HCT116 (cell line): ENCODE data around the gene SLC35G6. TPM values are rescaled to one million over a fixed set of nuclear protein-coding genes. Genes with fewer than 3 reads are reported as not detected.

Experiments used
- ATAC-seq: fragments of 200-7000 bp; cut with Tn5 transposase; 2 replicates; pipeline ENCODE4 v1.9.1; 2020; ENCODE audit warnings: mild to moderate bottlenecking, moderate library complexity
- BruUV-seq: library from RNA; stranded (reverse); fragments of 400-500 nt; replicated peaks from 2 replicates; lab custom pipeline; 2021; lab: Mats Ljungman, UMichigan
- CTCF ChIA-PET: fragments of 300-600 bp; sonication (Branson Sonifier 250); formaldehyde crosslinking; loops from one replicate; lab custom pipeline; 2021; ENCODE audit warnings: antibody characterized with exemption; lab: Charles Lee
- POLR2A ChIA-PET: fragments of 300-600, 350-600 bp; sonication (Branson Sonifier 250); formaldehyde crosslinking; loops from one replicate; lab custom pipeline; 2021; ENCODE audit warnings: antibody characterized with exemption; lab: Charles Lee
- RAD21 ChIA-PET, 2 experiments: fragments of 300-600 bp; sonication (Branson Sonifier 250); formaldehyde crosslinking; loops; one replicate each; lab custom pipeline; 2023; ENCODE audit warnings: low total read pairs in 2 of 2; ENCODE audit not compliant: uncharacterized antibody in 2 of 2, unreplicated experiment in 2 of 2, low non-redundant PET in 1 of 2; lab: Charles Lee
- DNase-seq: peaks from one replicate; pipeline ENCODE4 v3.0.0-alpha.2; 2010; ENCODE audit warnings: low read depth, low spot score
- H2AFZ ChIP-seq: fragments of 200-600 bp; shearing (Covaris generic), sonication (generic); 2 replicates; pipeline ENCODE4 v1.6.1; 2017; ENCODE audit warnings: low read depth, mixed run types, mixed read lengths, antibody characterized with exemption, low read length; ENCODE audit not compliant: poor library complexity, severe bottlenecking
- H3K27ac ChIP-seq: 2 replicates; pipeline ENCODE4 v1.5.1; 2012; ENCODE audit warnings: low read depth, low read length
- H3K27me3 ChIP-seq: fragments of 200-600 bp; sonication (generic); 2 replicates; pipeline ENCODE4 v1.6.1; 2016; ENCODE audit warnings: mixed run types, low read length, mixed read lengths; ENCODE audit not compliant: insufficient read depth
- H3K36me3 ChIP-seq, 2 experiments: fragments of 200-500 bp in 1 of 2; fragments of 200-600 bp in 1 of 2; sonication (Bioruptor generic) in 1 of 2; sonication (generic) in 1 of 2; 2 replicates each; pipeline versions ENCODE4 v1.5.1 to v1.6.1; 2014 to 2016; ENCODE audit warnings: low read length in 2 of 2, inconsistent platforms in 1 of 2, mixed read lengths in 1 of 2, mixed run types in 1 of 2; ENCODE audit not compliant: insufficient read depth in 2 of 2, control insufficient read depth in 1 of 2
- H3K4me1 ChIP-seq, 2 experiments: fragments of 200-600 bp in 1 of 2; sonication (generic) in 1 of 2; 2 replicates each; pipeline versions ENCODE4 v1.5.1 to v1.6.1; 2012 to 2017; ENCODE audit warnings: low read length in 2 of 2, inconsistent platforms in 1 of 2, mild to moderate bottlenecking in 1 of 2, mixed read lengths in 1 of 2, mixed run types in 1 of 2, moderate library complexity in 1 of 2; ENCODE audit not compliant: insufficient read depth in 2 of 2, control insufficient read depth in 1 of 2
- H3K4me2 ChIP-seq: fragments of 200-600 bp; sonication (generic); 2 replicates; pipeline ENCODE4 v1.6.1; 2017; ENCODE audit warnings: mixed run types, low read length, mixed read lengths
- H3K4me3 ChIP-seq, 2 experiments: fragments of 200-600 bp in 1 of 2; sonication (generic) in 1 of 2; replicated peaks in 1 of 2; 2 replicates each; pipeline ENCODE4 v1.5.1; 2011 to 2016; ENCODE audit warnings: low read length in 2 of 2, control low read depth in 1 of 2, low read depth in 1 of 2, mild to moderate bottlenecking in 1 of 2, mixed read lengths in 1 of 2, mixed run types in 1 of 2
- H3K79me2 ChIP-seq: fragments of 200-600 bp; sonication (generic); 2 replicates; pipeline ENCODE4 v1.6.1; 2017; ENCODE audit warnings: mild to moderate bottlenecking, mixed run types, low read length, moderate library complexity, mixed read lengths; ENCODE audit not compliant: insufficient read depth
- H3K9ac ChIP-seq: fragments of 200-600 bp; sonication (generic); 2 replicates; pipeline ENCODE4 v1.6.1; 2016; ENCODE audit warnings: low read length, mixed read lengths
- H3K9me2 ChIP-seq: fragments of 200-600 bp; sonication (generic), shearing (Covaris generic); 2 replicates; pipeline ENCODE4 v1.6.1; 2017; ENCODE audit warnings: mixed run types, mild to moderate bottlenecking, moderate library complexity; ENCODE audit not compliant: insufficient read depth
- H3K9me3 ChIP-seq, 2 experiments: fragments of 200-500 bp in 1 of 2; fragments of 200-600 bp in 1 of 2; sonication (Bioruptor generic) in 1 of 2; sonication (generic) in 1 of 2; 2 replicates each; pipeline ENCODE4 v1.6.1; 2014 to 2017; ENCODE audit warnings: low read length in 2 of 2, mixed read lengths in 2 of 2, inconsistent platforms in 1 of 2, low read depth in 1 of 2, mild to moderate bottlenecking in 1 of 2, mixed run types in 1 of 2, moderate library complexity in 1 of 2; ENCODE audit not compliant: control insufficient read depth in 1 of 2, insufficient read depth in 1 of 2
- H4K20me1 ChIP-seq: fragments of 200-600 bp; sonication (generic), shearing (Covaris generic); 2 replicates; pipeline ENCODE4 v1.6.1; 2017; ENCODE audit warnings: mixed run types, mild to moderate bottlenecking, moderate library complexity; ENCODE audit not compliant: insufficient read depth
- CBX3 ChIP-seq: IDR thresholded peaks from 2 replicates; pipeline ENCODE4 v1.6.1; 2012; ENCODE audit warnings: low read depth
- ELF1 ChIP-seq: IDR thresholded peaks from 2 replicates; pipeline ENCODE4 v1.6.1; 2012; ENCODE audit warnings: low read depth, borderline replicate concordance
- EZH2 ChIP-seq: fragments of 200-600 bp; sonication (generic); IDR thresholded peaks from 2 replicates; pipeline ENCODE4 v1.6.1; 2017; ENCODE audit warnings: antibody characterized with exemption, mixed run types
- JUND ChIP-seq: IDR thresholded peaks from 2 replicates; pipeline ENCODE4 v1.6.1; 2012
- POLR2AphosphoS5 ChIP-seq: IDR thresholded peaks from 2 replicates; pipeline ENCODE4 v1.6.1; 2011; ENCODE audit warnings: mild to moderate bottlenecking, low read depth, low read length, moderate library complexity
- RAD21 ChIP-seq: IDR thresholded peaks from 2 replicates; pipeline ENCODE4 v1.6.1; 2012; ENCODE audit warnings: low read depth, mild to moderate bottlenecking
- SP1 ChIP-seq: IDR thresholded peaks from 2 replicates; pipeline ENCODE4 v1.6.1; 2012; ENCODE audit warnings: low read depth
- ZNF274 ChIP-seq: fragments of 200-500 bp; sonication (Bioruptor generic); IDR thresholded peaks from 2 replicates; pipeline ENCODE4 v1.6.1; 2014; ENCODE audit warnings: mild to moderate bottlenecking, low read depth, low read length, inconsistent platforms
- intact Hi-C: fragments of 100-400 bp; cut with micrococcal nuclease; formaldehyde crosslinking; loops from 2 replicates; pipeline ENCODE4 v1.10.0; 2022
- total RNA-seq: library from RNA; stranded (reverse); gene quantifications from one replicate; pipeline ENCODE4 v1.2.1, GENCODE V29; 2021; ENCODE audit not compliant: unreplicated experiment
- TF ChIP-seq, protein P1 (sequence below): IDR thresholded peaks from 2 replicates; pipeline ENCODE4 v1.6.1; 2012
- TF ChIP-seq, protein P2 (sequence below): IDR thresholded peaks from 2 replicates; pipeline ENCODE4 v1.6.1; 2012
- TF ChIP-seq, protein P3 (sequence below): IDR thresholded peaks from 2 replicates; pipeline ENCODE4 v1.6.1; 2011; ENCODE audit warnings: mild to moderate bottlenecking, low read length, moderate library complexity; ENCODE audit not compliant: insufficient replicate concordance; ENCODE audit errors: extremely low read depth
- TF ChIP-seq, protein P4 (sequence below), 3 experiments: fragments of 200-600 bp in 1 of 3; sonication (generic) in 1 of 3; IDR thresholded peaks in 2 of 3; conservative IDR thresholded peaks in 1 of 3; 2 replicates each; pipeline ENCODE4 v1.5.1; 2012 to 2017; ENCODE audit warnings: low read depth in 2 of 3, low read length in 2 of 3, antibody characterized with exemption in 1 of 3, borderline replicate concordance in 1 of 3, control low read depth in 1 of 3, mild to moderate bottlenecking in 1 of 3, mixed read lengths in 1 of 3, mixed run types in 1 of 3, moderate library complexity in 1 of 3; ENCODE audit not compliant: insufficient read depth in 1 of 3

Gene SLC35G6
- total RNA-seq, 1 experiment from 2014 or later: not detected

DNA sequence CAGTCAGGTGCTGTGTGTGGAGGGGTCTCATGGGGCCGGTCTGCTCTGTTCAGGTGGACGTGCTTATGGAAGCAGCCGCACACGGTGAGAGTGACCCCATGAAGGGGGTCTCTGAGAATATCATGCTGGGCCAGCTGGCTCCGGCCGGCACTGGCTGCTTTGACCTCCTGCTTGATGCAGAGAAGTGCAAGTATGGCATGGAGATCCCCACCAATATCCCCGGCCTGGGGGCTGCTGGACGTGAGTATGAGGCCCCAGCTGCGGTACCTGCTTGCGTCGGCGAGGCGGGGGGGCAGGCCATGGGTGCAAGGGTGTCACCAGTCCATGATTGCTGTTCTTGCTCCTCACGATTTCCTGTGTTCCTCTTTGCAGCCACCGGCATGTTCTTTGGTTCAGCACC is 30.9 kb downstream of the SLC35G6 start (continued):
- TF ChIP-seq RAD21 (no peak), SP1 (no peak), POLR2AphosphoS5 (no peak), ELF1 (no peak), JUND (no peak), ZNF274 (no peak)
- TF ChIP-seq, protein P1, sequence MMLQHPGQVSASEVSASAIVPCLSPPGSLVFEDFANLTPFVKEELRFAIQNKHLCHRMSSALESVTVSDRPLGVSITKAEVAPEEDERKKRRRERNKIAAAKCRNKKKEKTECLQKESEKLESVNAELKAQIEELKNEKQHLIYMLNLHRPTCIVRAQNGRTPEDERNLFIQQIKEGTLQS: no peak

DNA sequence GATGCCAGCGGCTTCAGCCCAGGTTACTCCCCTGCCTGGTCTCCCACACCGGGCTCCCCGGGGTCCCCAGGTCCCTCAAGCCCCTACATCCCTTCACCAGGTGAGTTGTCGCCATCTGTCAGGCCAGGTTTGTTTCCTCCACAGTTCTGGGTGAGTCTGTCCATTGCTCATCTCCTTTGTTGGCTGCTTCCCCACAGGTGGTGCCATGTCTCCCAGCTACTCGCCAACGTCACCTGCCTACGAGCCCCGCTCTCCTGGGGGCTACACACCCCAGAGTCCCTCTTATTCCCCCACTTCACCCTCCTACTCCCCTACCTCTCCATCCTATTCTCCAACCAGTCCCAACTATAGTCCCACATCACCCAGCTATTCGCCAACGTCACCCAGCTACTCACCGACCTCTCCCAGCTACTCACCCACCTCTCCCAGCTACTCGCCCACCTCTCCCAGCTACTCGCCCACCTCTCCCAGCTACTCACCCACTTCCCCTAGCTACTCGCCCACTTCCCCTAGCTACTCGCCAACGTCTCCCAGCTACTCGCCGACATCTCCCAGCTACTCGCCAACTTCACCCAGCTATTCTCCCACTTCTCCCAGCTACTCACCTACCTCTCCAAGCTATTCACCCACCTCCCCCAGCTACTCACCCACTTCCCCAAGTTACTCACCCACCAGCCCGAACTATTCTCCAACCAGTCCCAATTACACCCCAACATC is 31.7 kb downstream of the SLC35G6 start:
- TF ChIP-seq JUND (no peak), SP1 (no peak), EZH2 (no peak), CBX3 (no peak), RAD21 (no peak), ZNF274 (no peak)
- TF ChIP-seq, protein P2, sequence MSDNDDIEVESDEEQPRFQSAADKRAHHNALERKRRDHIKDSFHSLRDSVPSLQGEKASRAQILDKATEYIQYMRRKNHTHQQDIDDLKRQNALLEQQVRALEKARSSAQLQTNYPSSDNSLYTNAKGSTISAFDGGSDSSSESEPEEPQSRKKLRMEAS: no peak
- TF ChIP-seq, protein P3, sequence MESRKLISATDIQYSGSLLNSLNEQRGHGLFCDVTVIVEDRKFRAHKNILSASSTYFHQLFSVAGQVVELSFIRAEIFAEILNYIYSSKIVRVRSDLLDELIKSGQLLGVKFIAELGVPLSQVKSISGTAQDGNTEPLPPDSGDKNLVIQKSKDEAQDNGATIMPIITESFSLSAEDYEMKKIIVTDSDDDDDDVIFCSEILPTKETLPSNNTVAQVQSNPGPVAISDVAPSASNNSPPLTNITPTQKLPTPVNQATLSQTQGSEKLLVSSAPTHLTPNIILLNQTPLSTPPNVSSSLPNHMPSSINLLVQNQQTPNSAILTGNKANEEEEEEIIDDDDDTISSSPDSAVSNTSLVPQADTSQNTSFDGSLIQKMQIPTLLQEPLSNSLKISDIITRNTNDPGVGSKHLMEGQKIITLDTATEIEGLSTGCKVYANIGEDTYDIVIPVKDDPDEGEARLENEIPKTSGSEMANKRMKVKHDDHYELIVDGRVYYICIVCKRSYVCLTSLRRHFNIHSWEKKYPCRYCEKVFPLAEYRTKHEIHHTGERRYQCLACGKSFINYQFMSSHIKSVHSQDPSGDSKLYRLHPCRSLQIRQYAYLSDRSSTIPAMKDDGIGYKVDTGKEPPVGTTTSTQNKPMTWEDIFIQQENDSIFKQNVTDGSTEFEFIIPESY: no peak
- TF ChIP-seq, protein P1: no peak
- TF ChIP-seq, protein P4, sequence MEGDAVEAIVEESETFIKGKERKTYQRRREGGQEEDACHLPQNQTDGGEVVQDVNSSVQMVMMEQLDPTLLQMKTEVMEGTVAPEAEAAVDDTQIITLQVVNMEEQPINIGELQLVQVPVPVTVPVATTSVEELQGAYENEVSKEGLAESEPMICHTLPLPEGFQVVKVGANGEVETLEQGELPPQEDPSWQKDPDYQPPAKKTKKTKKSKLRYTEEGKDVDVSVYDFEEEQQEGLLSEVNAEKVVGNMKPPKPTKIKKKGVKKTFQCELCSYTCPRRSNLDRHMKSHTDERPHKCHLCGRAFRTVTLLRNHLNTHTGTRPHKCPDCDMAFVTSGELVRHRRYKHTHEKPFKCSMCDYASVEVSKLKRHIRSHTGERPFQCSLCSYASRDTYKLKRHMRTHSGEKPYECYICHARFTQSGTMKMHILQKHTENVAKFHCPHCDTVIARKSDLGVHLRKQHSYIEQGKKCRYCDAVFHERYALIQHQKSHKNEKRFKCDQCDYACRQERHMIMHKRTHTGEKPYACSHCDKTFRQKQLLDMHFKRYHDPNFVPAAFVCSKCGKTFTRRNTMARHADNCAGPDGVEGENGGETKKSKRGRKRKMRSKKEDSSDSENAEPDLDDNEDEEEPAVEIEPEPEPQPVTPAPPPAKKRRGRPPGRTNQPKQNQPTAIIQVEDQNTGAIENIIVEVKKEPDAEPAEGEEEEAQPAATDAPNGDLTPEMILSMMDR (IDR thresholded peaks at IDR 0.05 in 2 of 3, conservative IDR thresholded peaks at IDR 0.05 in 1 of 3; ENCODE audit: borderline replicate concordance in 1 of 3, insufficient read depth in 1 of 3, low read depth in 2 of 3, low read length in 2 of 3): no peak
- Histone ChIP-seq H3K4me3 (no peak overlapping the region), H4K20me1 (no peaks in the 10 kb centered on the region), H3K36me3 (peaks cover 41 to 65% of the 10 kb centered on the region in 2 experiments), H3K4me2 (no peak overlapping the region), H3K27ac (no peak overlapping the region), H3K9ac (no peak overlapping the region), H2AFZ (no peak overlapping the region), H3K79me2 (peaks cover 3% of the 10 kb centered on the region; the same call in 1 of the 2 replicates), H3K4me1 (no peaks in the 10 kb centered on the region), H3K9me3 (no peaks in the 10 kb centered on the region), H3K9me2 (no peaks in the 10 kb centered on the region), H3K27me3 (no peaks in the 10 kb centered on the region)
- CTCF ChIA-PET: interaction anchor here (3.1 to 3.9 kb wide), 2 partner anchors 10 to 48 kb away, joined by 16 to 37 read pairs; partner anchors contain the start of gene SENP3
- no TSS peak for BruUV-seq
- ATAC-seq (no peak), DNase-seq (no peak)
- intact Hi-C loops: loop anchor here (5.0 kb wide), 1 partner anchor 174 kb away; the partner anchor contains the start of genes TP53 and WRAP53
- POLR2A ChIA-PET: interaction anchor here (1.4 kb wide), 1 partner anchor 47 kb away, joined by 3 read pairs; no protein-coding TSS in a partner anchor
- RAD21 ChIA-PET: interaction anchor here in 1 of 2 experiments (0.6 kb wide), 1 partner anchor 67 kb away, joined by 3 read pairs; no protein-coding TSS in a partner anchor
